Calu3 (cell line): ENCODE measurements around the gene CRTAP. TPM values are rescaled to one million over a fixed set of nuclear protein-coding genes. Genes with fewer than 3 reads are reported as not detected.
"Not testable (repeated sequence)": the region's sequence is repeated elsewhere in the genome, so short reads cannot be mapped to it uniquely, and the experiment has no call there.

Experiments
- Bru-seq: library from RNA; stranded (reverse); fragments of 400-500 nt; gene quantifications from one replicate; lab custom pipeline; 2021; lab: Mats Ljungman, UMichigan
- BruChase-seq, 2 experiments: library from RNA; stranded (reverse); fragments of 400-500 nt; gene quantifications; one replicate each; lab custom pipeline; 2021; lab: Mats Ljungman, UMichigan
- BruUV-seq: library from RNA; stranded (reverse); fragments of 400-500 nt; replicated peaks from 2 replicates; lab custom pipeline; 2021; lab: Mats Ljungman, UMichigan
- CTCF ChIA-PET: fragments of 300-600 bp; sonication (Branson Sonifier 250); formaldehyde crosslinking; loops from one replicate; lab custom pipeline; 2022; ENCODE audit warnings: antibody characterized with exemption; lab: Charles Lee
- DNase-seq: peaks from one replicate; pipeline ENCODE4 v3.0.0; 2022
- H3K27ac Mint-ChIP-seq: one replicate; pipeline ENCODE4 v1.8.0; 2022; ENCODE audit warnings: mixed read lengths; ENCODE audit not compliant: unreplicated experiment
- H3K27me3 Mint-ChIP-seq: one replicate; pipeline ENCODE4 v1.8.0; 2022; ENCODE audit warnings: mixed read lengths; ENCODE audit not compliant: unreplicated experiment
- H3K36me3 Mint-ChIP-seq: one replicate; pipeline ENCODE4 v1.8.0; 2022; ENCODE audit warnings: mild to moderate bottlenecking, moderate library complexity, mixed read lengths; ENCODE audit not compliant: insufficient read depth, unreplicated experiment
- H3K4me1 Mint-ChIP-seq: one replicate; pipeline ENCODE4 v1.8.0; 2022; ENCODE audit warnings: mild to moderate bottlenecking, low read depth, mixed read lengths; ENCODE audit not compliant: unreplicated experiment
- H3K4me3 Mint-ChIP-seq: one replicate; pipeline ENCODE4 v1.8.0; 2022; ENCODE audit warnings: mild to moderate bottlenecking, low read depth, moderate library complexity, mixed read lengths; ENCODE audit not compliant: unreplicated experiment
- H3K9me3 Mint-ChIP-seq: one replicate; pipeline ENCODE4 v1.8.0; 2022; ENCODE audit warnings: low read depth, mixed read lengths; ENCODE audit not compliant: unreplicated experiment
- CTCF ChIP-seq: fragments of 200-600 bp; IDR thresholded peaks from one replicate; pipeline ENCODE4 v1.8.0; 2022; ENCODE audit warnings: antibody characterized with exemption; ENCODE audit not compliant: unreplicated experiment
- intact Hi-C: fragments of 100-400 bp; cut with micrococcal nuclease; formaldehyde crosslinking; loops from one replicate; pipeline ENCODE4 v1.10.0; 2022; ENCODE audit not compliant: unreplicated experiment
- long read RNA-seq: library from polyadenylated mRNA; stranded (forward); transcript quantifications from one replicate; pipeline ENCODE4 v2.0.0, GENCODE V29; 2022
- total RNA-seq: library from RNA; stranded (reverse); gene quantifications from 2 replicates; pipeline ENCODE4 v1.2.3, GENCODE V29; 2022

The CRTAP gene
- total RNA-seq (62.2 and 76.9 TPM in 2 replicates), Bru-seq, nascent RNA (percentile 59 among the genes with signal in this experiment), BruChase-seq, experiment 1, labeled RNA remaining after a 6-hour chase (percentile 76 among the genes with signal in this experiment), BruChase-seq, experiment 2, labeled RNA remaining after a 2-hour chase (percentile 65 among the genes with signal in this experiment)
- long read RNA-seq, full-length matches to known transcripts = 33 of 104 reads
- long read RNA-seq, partial matches to known transcripts = 61 of 104 reads
- long read RNA-seq, other reads (novel, unspliced or antisense) = 10 of 104 reads

GRCh38 chr3:33113772-33114621 is at the start of gene CRTAP:
Gene CRTAP (plus strand): TSS chr3:33114014. CDS start chr3:33114078, 64 bp downstream.
- Mint-ChIP-seq H3K27me3 (no peaks in the 10 kb centered on the region), H3K27ac (no peak within 1 kb of the TSS), H3K36me3 (peaks cover 16% of the 10 kb centered on the region), H3K4me1 (no peaks in the 10 kb centered on the region), H3K9me3 (no peaks in the 10 kb centered on the region), H3K4me3 (peak within 1 kb of the TSS; percentile 97)
- intact Hi-C loops = no loop called here
- peak; percentile 94 for DNase-seq
- BruUV-seq = no TSS peak
- CTCF ChIA-PET = interaction anchor here (0.6 to 1.6 kb wide), 2 partner anchors 259 to 738 kb away, joined by 3 to 4 read pairs; no protein-coding TSS in a partner anchor
- TF ChIP-seq CTCF = no peak

- Mint-ChIP-seq H3K27me3 (no peaks in the 10 kb centered on the region), H3K4me1 (no peaks in the 10 kb centered on the region), H3K9me3 (no peaks in the 10 kb centered on the region), H3K4me3 (no peak overlapping the region), H3K36me3 (peaks cover 5% of the 10 kb centered on the region), H3K27ac (no peak overlapping the region)
- no peak for TF ChIP-seq CTCF
- CTCF ChIA-PET = no interaction called here
- intact Hi-C loops = no loop called here
- no TSS peak for BruUV-seq
- no peak for DNase-seq
Measured at GRCh38 chr3:33064929-33065328, 48.9 kb upstream of the CRTAP start.

GRCh38 chr3:33067484-33067883 is 46.3 kb upstream of the CRTAP start:
- Mint-ChIP-seq H3K4me3 (no peak overlapping the region), H3K36me3 (peaks cover 5% of the 10 kb centered on the region), H3K27ac (no peak overlapping the region), H3K9me3 (no peaks in the 10 kb centered on the region), H3K4me1 (no peaks in the 10 kb centered on the region), H3K27me3 (no peaks in the 10 kb centered on the region)
- CTCF ChIA-PET = no interaction called here
- intact Hi-C loops = no loop called here
- no peak for TF ChIP-seq CTCF
- BruUV-seq = no TSS peak
- peak; percentile 10 for DNase-seq

- intact Hi-C loops, H3K27me3 Mint-ChIP-seq: not testable (repeated sequence)
Measured at GRCh38 chr3:33069862-33070261, 44.0 kb upstream of the CRTAP start.

More at GRCh38 chr3:33069862-33070261, 44.0 kb upstream of the CRTAP start:
- DNase-seq, CTCF ChIA-PET, H3K9me3 Mint-ChIP-seq, H3K4me1 Mint-ChIP-seq, BruUV-seq, H3K36me3 Mint-ChIP-seq, H3K27ac Mint-ChIP-seq, H3K4me3 Mint-ChIP-seq: not testable (repeated sequence)
